WTC11 (cell line): Measurements from ENCODE around the gene USP28. TPM values are rescaled to one million over a fixed set of nuclear protein-coding genes. Genes with fewer than 3 reads are reported as not detected.

Experiments
- AR ChIP-seq: fragments of 250-450 bp; sonication (Bioruptor Pico); IDR thresholded peaks from 2 replicates; pipeline ENCODE4 v1.9.0; 2021; ENCODE audit warnings: mild to moderate bottlenecking
- ARID4B ChIP-seq: sonication (generic); formaldehyde crosslinking; IDR thresholded peaks from 2 replicates; pipeline ENCODE4 v1.8.0; 2023; ENCODE audit warnings: missing genetic modification reagents, mild to moderate bottlenecking, borderline replicate concordance
- ATF2 ChIP-seq: sonication (generic); formaldehyde crosslinking; IDR thresholded peaks from 2 replicates; pipeline ENCODE4 v1.8.1; 2022; ENCODE audit warnings: low read depth, missing genetic modification reagents, borderline replicate concordance
- ATF3 ChIP-seq: sonication (generic); formaldehyde crosslinking; conservative IDR thresholded peaks from 2 replicates; pipeline ENCODE4 v1.8.1; 2022; ENCODE audit warnings: mild to moderate bottlenecking, missing genetic modification reagents
- CREM ChIP-seq: sonication (generic); formaldehyde crosslinking; IDR thresholded peaks from 2 replicates; pipeline ENCODE4 v1.8.1; 2022; ENCODE audit warnings: mild to moderate bottlenecking, missing genetic modification reagents, moderate library complexity
- E2F5 ChIP-seq: sonication (generic); formaldehyde crosslinking; IDR thresholded peaks from 2 replicates; pipeline ENCODE4 v1.8.1; 2022; ENCODE audit warnings: mild to moderate bottlenecking, moderate library complexity, missing genetic modification reagents
- ESRRA ChIP-seq: sonication (generic); formaldehyde crosslinking; IDR thresholded peaks from 2 replicates; pipeline ENCODE4 v1.8.1; 2022; ENCODE audit warnings: mild to moderate bottlenecking, missing genetic modification reagents, borderline replicate concordance
- FOXK1 ChIP-seq: sonication (generic); formaldehyde crosslinking; IDR thresholded peaks from 2 replicates; pipeline ENCODE4 v1.8.0; 2022; ENCODE audit warnings: mild to moderate bottlenecking, moderate library complexity, missing genetic modification reagents
- FOXP1 ChIP-seq: sonication (generic); formaldehyde crosslinking; IDR thresholded peaks from 2 replicates; pipeline ENCODE4 v1.8.0; 2022; ENCODE audit warnings: missing genetic modification reagents, mild to moderate bottlenecking, moderate library complexity, borderline replicate concordance
- FOXP4 ChIP-seq: sonication (generic); formaldehyde crosslinking; IDR thresholded peaks from 2 replicates; pipeline ENCODE4 v1.8.0; 2022; ENCODE audit warnings: mild to moderate bottlenecking, missing genetic modification reagents
- NFYB ChIP-seq: sonication (generic); formaldehyde crosslinking; conservative IDR thresholded peaks from 2 replicates; pipeline ENCODE4 v1.8.0; 2022; ENCODE audit warnings: low read depth, missing genetic modification reagents
- PREB ChIP-seq: sonication (generic); formaldehyde crosslinking; IDR thresholded peaks from 2 replicates; pipeline ENCODE4 v1.8.1; 2022; ENCODE audit warnings: mild to moderate bottlenecking, missing genetic modification reagents, moderate library complexity, borderline replicate concordance
- SOX15 ChIP-seq: fragments of 250-450 bp; sonication (Bioruptor Pico); IDR thresholded peaks from 2 replicates; pipeline ENCODE4 v1.9.0; 2021; ENCODE audit warnings: mild to moderate bottlenecking
- TCF7 ChIP-seq: sonication (generic); formaldehyde crosslinking; IDR thresholded peaks from 2 replicates; pipeline ENCODE4 v1.8.0; 2022; ENCODE audit warnings: mild to moderate bottlenecking, low read depth, missing genetic modification reagents, moderate library complexity
- TP53 ChIP-seq: sonication (generic); formaldehyde crosslinking; IDR thresholded peaks from 2 replicates; pipeline ENCODE4 v1.8.1; 2023; ENCODE audit warnings: mild to moderate bottlenecking, missing genetic modification reagents
- ZBTB43 ChIP-seq: sonication (generic); formaldehyde crosslinking; IDR thresholded peaks from 2 replicates; pipeline ENCODE4 v1.8.1; 2023; ENCODE audit warnings: mild to moderate bottlenecking, missing genetic modification reagents
- ZNF121 ChIP-seq: sonication (generic); formaldehyde crosslinking; IDR thresholded peaks from 2 replicates; pipeline ENCODE4 v1.8.0; 2023; ENCODE audit warnings: missing genetic modification reagents
- ZNF219 ChIP-seq: sonication (generic); formaldehyde crosslinking; IDR thresholded peaks from 2 replicates; pipeline ENCODE4 v1.8.0; 2023; ENCODE audit warnings: missing genetic modification reagents, mild to moderate bottlenecking, borderline replicate concordance
- ZNF416 ChIP-seq: fragments of 250-450 bp; sonication (Bioruptor Pico); IDR thresholded peaks from 2 replicates; pipeline ENCODE4 v1.9.0; 2021; ENCODE audit warnings: mild to moderate bottlenecking, inconsistent platforms
- ZNF423 ChIP-seq: fragments of 250-450 bp; sonication (Bioruptor Pico); IDR thresholded peaks from 2 replicates; pipeline ENCODE4 v2.1.2; 2022; ENCODE audit warnings: mild to moderate bottlenecking, moderate library complexity
- ZNF512 ChIP-seq: sonication (generic); formaldehyde crosslinking; IDR thresholded peaks from 2 replicates; pipeline ENCODE4 v1.8.1; 2022; ENCODE audit warnings: missing genetic modification reagents, borderline replicate concordance
- total RNA-seq: library from RNA; stranded (reverse); gene quantifications from 3 replicates; pipeline ENCODE4 v1.2.3, GENCODE V29; 2021

The USP28 gene
- total RNA-seq, 1 experiment from 2014 or later, result 129 TPM

GRCh38 chr11:113773416-113774173 lies 101.8 kb downstream of the USP28 start, which contains the start of gene ZW10 (continued):
- TF ChIP-seq ZNF423 (CRISPR knock-in tag) (no peak), NFYB (CRISPR knock-in tag) (no peak), ZNF121 (CRISPR knock-in tag) (no peak), ZBTB43 (CRISPR knock-in tag) (no peak), FOXK1 (CRISPR knock-in tag) (peak; percentile 85), FOXP1 (CRISPR knock-in tag) (peak; percentile 41; the same call in 1 of the 2 replicates), TCF7 (CRISPR knock-in tag) (0 out of 2 replicates have a peak, but pooled peaks have one; percentile 41), CREM (peak; percentile 76), TP53 (CRISPR knock-in tag) (0 out of 2 replicates have a peak, but pooled peaks have one; percentile 50), AR (CRISPR knock-in tag) (no peak), ZNF416 (CRISPR knock-in tag) (no peak), SOX15 (no peak), ATF2 (no peak), ARID4B (peak; percentile 70; the same call in 1 of the 2 replicates), ZNF512 (CRISPR knock-in tag) (no peak), PREB (CRISPR knock-in tag) (no peak), FOXP4 (CRISPR knock-in tag) (peak; percentile 46; the same call in 1 of the 2 replicates), ZNF219 (no peak), ESRRA (CRISPR knock-in tag) (no peak), E2F5 (CRISPR knock-in tag) (peak; percentile 71; the same call in 1 of the 2 replicates), ATF3 (no peak)
